LHCN-M2 (cell line): ENCODE data around the gene CAMK1G. TPM values are rescaled to one million over a fixed set of nuclear protein-coding genes. Genes with fewer than 3 reads are reported as not detected.

ENCODE experiments used
- DNase-seq: peaks from one replicate; pipeline ENCODE4 v3.0.0-alpha.2; 2012; ENCODE audit warnings: low read depth
- total RNA-seq: library from RNA; depleted of rRNA; stranded (reverse); fragments of >200 nt; gene quantifications from 2 replicates; pipeline ENCODE4 v1.2.3, GENCODE V29; 2014; rRNA removed

CAMK1G gene
- total RNA-seq, 1 experiment from 2014 or later: not detected

DNA sequence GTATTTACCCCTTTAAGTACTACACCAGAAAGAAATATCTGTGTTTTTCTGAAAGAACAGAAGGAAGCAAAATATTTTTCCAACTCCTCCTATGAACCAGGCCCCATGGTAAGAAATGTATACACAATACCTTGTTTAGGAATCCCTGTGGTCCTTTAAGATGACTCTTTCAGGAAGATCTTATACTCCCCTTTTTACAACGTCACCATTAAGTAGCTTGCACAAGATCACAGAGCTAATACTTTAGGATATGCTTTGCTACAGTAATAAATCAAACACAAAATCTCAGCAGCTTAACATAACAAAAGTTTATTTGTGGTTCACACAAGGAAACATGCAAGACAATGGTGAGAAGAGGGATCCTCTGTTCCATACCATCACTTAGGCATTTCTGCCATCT lies 77.6 kb downstream of the CAMK1G start:
- DNase-seq: no peak

GRCh38 chr1:209662879-209663327 lies 79.4 kb downstream of the CAMK1G start:
- no peak for DNase-seq

Other genes starting within 250 kb of the CAMK1G start
- 3.8 and 5.3 TPM in 2 replicates for gene LAMB3, start 68.7 kb downstream of the CAMK1G start, total RNA-seq
- 0.77 and 1.0 TPM in 2 replicates for gene G0S2, start 91.7 kb downstream of the CAMK1G start, total RNA-seq
- not detected in 2 replicates for gene HSD11B1, start 121.1 kb downstream of the CAMK1G start, total RNA-seq
- gene TRAF3IP3, start 172.3 kb downstream of the CAMK1G start, total RNA-seq: not detected in 2 replicates
- gene C1orf74, start 200.8 kb downstream of the CAMK1G start, total RNA-seq: 2.7 and 3.1 TPM in 2 replicates
- gene IRF6, start 222.4 kb downstream of the CAMK1G start, total RNA-seq: not detected in 2 replicates
- gene UTP25, start 244.3 kb downstream of the CAMK1G start, total RNA-seq: 8.1 and 9.5 TPM in 2 replicates